ENCODE results near the gene ABLIM2. TPM values are rescaled to one million over a fixed set of nuclear protein-coding genes. Genes with fewer than 3 reads are reported as not detected.

Gene ABLIM2
- total RNA-seq, 2 donors from 2014 or later, result 0.24 to 0.25 TPM

GRCh38 chr4:8106451-8107025, 52.1 kb downstream of the ABLIM2 start:
- DNase-seq (ENCODE audit: low spot score) (no peak), ATAC-seq (no peak)
- H3K9me3 Mint-ChIP-seq, result no peaks in the 10 kb centered on the region
- peaks cover 0 to 10% of the 10 kb centered on the region in 2 donors for H3K27me3 Mint-ChIP-seq
- H3K4me1 Mint-ChIP-seq (ENCODE audit: low read depth in 2 of 2), result no peaks in the 10 kb centered on the region
- no peaks in the 10 kb centered on the region for H3K36me3 Mint-ChIP-seq
- H3K27ac Mint-ChIP-seq, result no peak overlapping the region
- no peak overlapping the region for H3K4me3 Mint-ChIP-seq

- DNase-seq (ENCODE audit: low spot score) (no peak), ATAC-seq (no peak)
- Mint-ChIP-seq H3K9me3 (no peaks in the 10 kb centered on the region), H3K27ac (no peak overlapping the region), H3K36me3 (no peaks in the 10 kb centered on the region), H3K4me1 (ENCODE audit: low read depth in 2 of 2) (no peaks in the 10 kb centered on the region), H3K27me3 (peaks cover 0 to 7% of the 10 kb centered on the region in 2 donors), H3K4me3 (no peak overlapping the region)
Measured at GRCh38 chr4:8105306-8106100, 53.1 kb downstream of the ABLIM2 start.

GRCh38 chr4:8104491-8105305, 53.9 kb downstream of the ABLIM2 start:
- no peak for DNase-seq (ENCODE audit: low spot score)
- Mint-ChIP-seq H3K27me3 (peaks cover 0 to 5% of the 10 kb centered on the region in 2 donors), H3K36me3 (no peaks in the 10 kb centered on the region), H3K9me3 (no peaks in the 10 kb centered on the region), H3K4me1 (ENCODE audit: low read depth in 2 of 2) (no peaks in the 10 kb centered on the region), H3K4me3 (no peak overlapping the region), H3K27ac (no peak overlapping the region)
- peak in 1 of 2 donors; percentile 13 for ATAC-seq

GRCh38 chr4:8103421-8104390, 54.9 kb downstream of the ABLIM2 start:
- H3K27me3 Mint-ChIP-seq, result peaks cover 0 to 5% of the 10 kb centered on the region in 2 donors
- DNase-seq (ENCODE audit: low spot score) (no peak), ATAC-seq (no peak)
- H3K36me3 Mint-ChIP-seq, result no peaks in the 10 kb centered on the region
- H3K4me3 Mint-ChIP-seq, result no peak overlapping the region
- no peak overlapping the region for H3K27ac Mint-ChIP-seq
- no peaks in the 10 kb centered on the region for H3K9me3 Mint-ChIP-seq
- H3K4me1 Mint-ChIP-seq (ENCODE audit: low read depth in 2 of 2), result no peaks in the 10 kb centered on the region

GRCh38 chr4:8102831-8103230, 55.8 kb downstream of the ABLIM2 start:
- ATAC-seq, result no peak
- DNase-seq (ENCODE audit: low spot score), result no peak
- Mint-ChIP-seq H3K27me3 (peaks cover 0 to 5% of the 10 kb centered on the region in 2 donors), H3K9me3 (no peaks in the 10 kb centered on the region), H3K4me3 (no peak overlapping the region), H3K4me1 (ENCODE audit: low read depth in 2 of 2) (no peaks in the 10 kb centered on the region), H3K36me3 (no peaks in the 10 kb centered on the region), H3K27ac (no peak overlapping the region)

- Mint-ChIP-seq H3K4me1 (ENCODE audit: low read depth in 2 of 2) (no peaks in the 10 kb centered on the region), H3K27me3 (peaks cover 0 to 5% of the 10 kb centered on the region in 2 donors), H3K4me3 (no peak overlapping the region), H3K27ac (no peak overlapping the region), H3K9me3 (no peaks in the 10 kb centered on the region), H3K36me3 (no peaks in the 10 kb centered on the region)
- ATAC-seq (no peak), DNase-seq (ENCODE audit: low spot score) (no peak)
Measured at GRCh38 chr4:8102076-8102355, 56.6 kb downstream of the ABLIM2 start.

- H3K4me3 Mint-ChIP-seq, result no peak overlapping the region
- ATAC-seq, result no peak
- no peaks in the 10 kb centered on the region for H3K36me3 Mint-ChIP-seq
- DNase-seq (ENCODE audit: low spot score), result no peak
- H3K4me1 Mint-ChIP-seq (ENCODE audit: low read depth in 2 of 2), result no peaks in the 10 kb centered on the region
- H3K9me3 Mint-ChIP-seq, result no peaks in the 10 kb centered on the region
- peaks cover 0 to 5% of the 10 kb centered on the region in 2 donors for H3K27me3 Mint-ChIP-seq
- no peak overlapping the region for H3K27ac Mint-ChIP-seq
Measured at GRCh38 chr4:8101213-8102075, 57.2 kb downstream of the ABLIM2 start.

GRCh38 chr4:8099981-8100464, 58.6 kb downstream of the ABLIM2 start:
- Mint-ChIP-seq H3K27me3 (peaks cover 0 to 5% of the 10 kb centered on the region in 2 donors), H3K4me3 (no peak overlapping the region), H3K4me1 (ENCODE audit: low read depth in 2 of 2) (no peaks in the 10 kb centered on the region), H3K27ac (no peak overlapping the region), H3K36me3 (peaks cover 6% of the 10 kb centered on the region), H3K9me3 (no peaks in the 10 kb centered on the region)
- DNase-seq (ENCODE audit: low spot score) (no peak), ATAC-seq (no peak)

GRCh38 chr4:8098506-8098905, 60.1 kb downstream of the ABLIM2 start:
- no peaks in the 10 kb centered on the region for H3K4me1 Mint-ChIP-seq (ENCODE audit: low read depth in 2 of 2)
- H3K4me3 Mint-ChIP-seq, result no peak overlapping the region
- H3K27me3 Mint-ChIP-seq, result peaks cover 0 to 5% of the 10 kb centered on the region in 2 donors
- H3K9me3 Mint-ChIP-seq, result peaks cover 5% of the 10 kb centered on the region
- H3K27ac Mint-ChIP-seq, result no peak overlapping the region
- DNase-seq (ENCODE audit: low spot score) (no peak), ATAC-seq (no peak)
- peaks cover 20% of the 10 kb centered on the region for H3K36me3 Mint-ChIP-seq

GRCh38 chr4:8097721-8098345, 60.8 kb downstream of the ABLIM2 start:
- Mint-ChIP-seq H3K27me3 (peaks cover 0 to 5% of the 10 kb centered on the region in 2 donors), H3K27ac (no peak overlapping the region), H3K36me3 (peaks cover 23% of the 10 kb centered on the region), H3K4me3 (no peak overlapping the region), H3K9me3 (peaks cover 5% of the 10 kb centered on the region), H3K4me1 (ENCODE audit: low read depth in 2 of 2) (no peaks in the 10 kb centered on the region)
- DNase-seq (ENCODE audit: low spot score) (no peak), ATAC-seq (no peak)

- H3K4me3 Mint-ChIP-seq, result no peak overlapping the region
- H3K27me3 Mint-ChIP-seq, result peaks cover 0 to 3% of the 10 kb centered on the region in 2 donors
- peak; percentile 15 to 36 for ATAC-seq
- DNase-seq (ENCODE audit: low spot score), result no peak
- H3K9me3 Mint-ChIP-seq, result peaks cover 5% of the 10 kb centered on the region
- no peak overlapping the region for H3K27ac Mint-ChIP-seq
- H3K36me3 Mint-ChIP-seq, result peaks cover 23% of the 10 kb centered on the region
- no peaks in the 10 kb centered on the region for H3K4me1 Mint-ChIP-seq (ENCODE audit: low read depth in 2 of 2)
Measured at GRCh38 chr4:8097141-8097541, 61.5 kb downstream of the ABLIM2 start.

- ATAC-seq (peak in 1 of 2 donors; percentile 40), DNase-seq (ENCODE audit: low spot score) (no peak)
- Mint-ChIP-seq H3K4me1 (ENCODE audit: low read depth in 2 of 2) (no peaks in the 10 kb centered on the region), H3K27me3 (peaks cover 0 to 2% of the 10 kb centered on the region in 2 donors), H3K36me3 (peaks cover 23% of the 10 kb centered on the region), H3K27ac (no peak overlapping the region), H3K4me3 (no peak overlapping the region), H3K9me3 (peaks cover 5% of the 10 kb centered on the region)
Measured at GRCh38 chr4:8096690-8097061, 61.9 kb downstream of the ABLIM2 start.
